ENCODE results near the gene PEX19.

The PEX19 gene
- long read RNA-seq, transcript PEX19-205 (7 exons, 3,504 nt), result minor isoform, 45 of 242 reads
- long read RNA-seq, transcript PEX19-201 (8 exons, 3,661 nt), result major isoform, 178 of 242 reads
- long read RNA-seq, partial matches to known transcripts, result 6 of 242 reads
- long read RNA-seq, other reads (novel, unspliced or antisense), result 11 of 242 reads

DNA sequence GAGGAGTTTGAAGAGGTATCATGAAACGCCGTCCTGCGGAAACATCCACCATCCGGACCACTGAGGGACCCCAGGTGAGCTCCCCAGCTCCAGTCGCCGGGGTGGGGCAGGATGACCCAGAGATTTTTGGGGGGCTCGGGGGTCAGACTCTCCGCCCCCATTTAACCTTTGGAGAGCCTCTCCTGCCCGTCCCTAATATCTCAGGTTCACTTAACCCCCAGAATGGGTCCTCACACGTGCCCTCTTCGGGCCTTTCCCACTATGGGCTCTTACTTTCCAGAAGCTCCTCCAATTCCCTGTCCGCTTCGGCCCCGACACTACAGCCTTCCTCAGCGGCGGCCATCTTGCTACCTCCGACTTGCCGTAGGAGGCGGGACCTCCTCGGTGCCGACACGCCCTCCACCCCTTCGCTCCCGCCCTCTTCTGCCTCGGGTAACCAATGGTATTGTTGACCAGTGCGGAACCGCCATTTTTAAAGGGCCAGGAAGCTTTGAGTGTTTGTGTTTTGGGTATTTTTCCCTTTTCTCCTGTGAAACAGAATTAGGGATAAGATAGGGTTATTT is at the start of gene PEX19:
PEX19 (minus strand) TSS at position 352 of the 563 bp plus-strand sequence; CDS start at position 343, 9 bp downstream.
- Histone ChIP-seq H3K4me3 (replicated peaks; ENCODE audit: insufficient read depth, low read length) (peak within 1 kb of the TSS; percentile 91), H3K27ac (replicated peaks) (peak within 1 kb of the TSS; percentile 72), H3K27me3 (ENCODE audit: insufficient read depth, poor library complexity, severe bottlenecking) (no peaks in the 10 kb centered on the region)
- TF ChIP-seq REST (IDR thresholded peaks at IDR 0.05; ENCODE audit: insufficient replicate concordance, low read depth) (no peak), POLR2AphosphoS5 (IDR thresholded peaks at IDR 0.05; ENCODE audit: low read depth) (peak; percentile 90), CTCF (IDR thresholded peaks at IDR 0.05; ENCODE audit: insufficient read depth, low read length) (no peak), SPI1 (IDR thresholded peaks at IDR 0.05; ENCODE audit: borderline replicate concordance, low read depth) (no peak)
- peak; percentile 84 to 96 for DNase-seq (ENCODE audit: low read depth in 1 of 2, low spot score in 1 of 2)

GRCh38 chr1:160332516-160332915 is 47.6 kb upstream of the PEX19 start:
- DNase-seq (ENCODE audit: low read depth in 1 of 2, low spot score in 1 of 2), result no peak
- Histone ChIP-seq H3K27me3 (ENCODE audit: insufficient read depth, poor library complexity, severe bottlenecking) (no peaks in the 10 kb centered on the region), H3K4me3 (replicated peaks; ENCODE audit: insufficient read depth, low read length) (no peak overlapping the region), H3K27ac (replicated peaks) (no peak overlapping the region)
- TF ChIP-seq POLR2AphosphoS5 (IDR thresholded peaks at IDR 0.05; ENCODE audit: low read depth) (no peak), REST (IDR thresholded peaks at IDR 0.05; ENCODE audit: insufficient replicate concordance, low read depth) (no peak), GABPA (IDR thresholded peaks at IDR 0.05; ENCODE audit: low read depth) (no peak), CTCF (IDR thresholded peaks at IDR 0.05; ENCODE audit: insufficient read depth, low read length) (no peak), SPI1 (IDR thresholded peaks at IDR 0.05; ENCODE audit: borderline replicate concordance, low read depth) (no peak)

DNA sequence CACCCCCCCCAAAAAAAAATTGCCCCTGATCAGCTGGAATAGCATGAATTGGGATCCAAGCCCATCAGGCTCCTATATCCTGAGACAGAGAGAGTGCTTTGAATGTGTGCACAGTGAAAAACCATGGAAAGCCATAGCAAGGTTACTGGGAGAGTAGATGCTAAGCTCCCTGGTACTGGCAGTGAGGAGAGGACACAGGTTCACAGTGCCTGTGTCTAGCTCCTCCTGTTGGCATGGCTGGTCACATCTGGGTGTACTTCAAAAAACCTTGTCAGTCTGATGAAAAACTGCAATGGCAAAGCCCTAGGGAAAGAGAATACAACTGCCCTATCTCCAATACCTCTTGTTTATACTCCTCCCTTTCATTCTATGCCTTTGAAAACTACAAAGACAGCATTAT is 45.2 kb upstream of the PEX19 start:
- H3K27ac ChIP-seq (replicated peaks), result no peak overlapping the region
- DNase-seq (ENCODE audit: low read depth in 1 of 2, low spot score in 1 of 2), result no peak
- H3K4me3 ChIP-seq (replicated peaks; ENCODE audit: insufficient read depth, low read length), result no peak overlapping the region
- TF ChIP-seq SPI1 (IDR thresholded peaks at IDR 0.05; ENCODE audit: borderline replicate concordance, low read depth) (no peak), CTCF (IDR thresholded peaks at IDR 0.05; ENCODE audit: insufficient read depth, low read length) (no peak), REST (IDR thresholded peaks at IDR 0.05; ENCODE audit: insufficient replicate concordance, low read depth) (no peak), POLR2AphosphoS5 (IDR thresholded peaks at IDR 0.05; ENCODE audit: low read depth) (no peak), GABPA (IDR thresholded peaks at IDR 0.05; ENCODE audit: low read depth) (no peak)
- no peaks in the 10 kb centered on the region for H3K27me3 ChIP-seq (ENCODE audit: insufficient read depth, poor library complexity, severe bottlenecking)

All from HL-60 (cell line).